ENCODE results near the gene LUM.
"Not testable (repeated sequence)": the region's sequence is repeated elsewhere in the genome, so short reads cannot be mapped to it uniquely, and the experiment has no call there.

LUM gene

DNA sequence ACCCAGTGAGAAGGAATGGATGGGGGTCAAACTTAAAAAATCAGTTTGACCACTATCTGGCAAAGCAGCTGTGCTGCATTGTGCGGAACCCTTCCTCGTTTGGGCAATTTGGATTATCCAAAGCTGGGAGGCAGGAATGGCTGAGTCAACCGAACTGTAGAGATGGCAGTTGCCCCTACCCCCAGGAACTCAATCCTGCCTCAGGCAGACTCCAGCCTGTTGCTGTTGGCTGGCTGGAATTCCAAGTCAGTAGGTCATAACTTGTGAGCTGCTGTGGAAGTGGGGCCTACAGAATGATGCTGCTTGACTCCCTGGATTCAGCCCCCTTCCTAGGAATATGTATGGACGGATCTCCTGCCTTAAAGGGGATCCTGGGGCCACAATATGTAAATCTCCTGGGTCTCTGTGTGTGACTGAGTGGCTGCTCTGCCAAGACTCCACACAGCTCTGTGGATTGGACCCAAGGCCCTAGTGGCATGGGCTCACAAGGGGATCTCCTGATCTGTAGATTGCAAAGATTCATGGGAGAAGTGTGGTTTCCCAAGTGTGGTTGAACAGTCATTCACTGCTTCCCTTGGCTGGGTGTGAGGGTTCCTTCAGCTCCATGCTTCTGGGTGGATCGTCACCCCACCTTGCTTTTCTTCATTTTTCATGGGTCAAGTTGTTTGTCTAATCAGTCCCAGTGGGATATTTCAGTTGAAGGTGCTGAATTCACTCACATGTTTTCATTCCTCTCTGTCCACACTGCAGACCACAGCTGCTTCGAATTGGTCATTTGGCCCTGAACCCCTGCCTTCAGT is 19.2 kb downstream of the LUM start:
- TF ChIP-seq EZH2phosphoT487 (IDR thresholded peaks at IDR 0.05; ENCODE audit: borderline replicate concordance, low read length) = no peak
- TF ChIP-seq, protein P1, sequence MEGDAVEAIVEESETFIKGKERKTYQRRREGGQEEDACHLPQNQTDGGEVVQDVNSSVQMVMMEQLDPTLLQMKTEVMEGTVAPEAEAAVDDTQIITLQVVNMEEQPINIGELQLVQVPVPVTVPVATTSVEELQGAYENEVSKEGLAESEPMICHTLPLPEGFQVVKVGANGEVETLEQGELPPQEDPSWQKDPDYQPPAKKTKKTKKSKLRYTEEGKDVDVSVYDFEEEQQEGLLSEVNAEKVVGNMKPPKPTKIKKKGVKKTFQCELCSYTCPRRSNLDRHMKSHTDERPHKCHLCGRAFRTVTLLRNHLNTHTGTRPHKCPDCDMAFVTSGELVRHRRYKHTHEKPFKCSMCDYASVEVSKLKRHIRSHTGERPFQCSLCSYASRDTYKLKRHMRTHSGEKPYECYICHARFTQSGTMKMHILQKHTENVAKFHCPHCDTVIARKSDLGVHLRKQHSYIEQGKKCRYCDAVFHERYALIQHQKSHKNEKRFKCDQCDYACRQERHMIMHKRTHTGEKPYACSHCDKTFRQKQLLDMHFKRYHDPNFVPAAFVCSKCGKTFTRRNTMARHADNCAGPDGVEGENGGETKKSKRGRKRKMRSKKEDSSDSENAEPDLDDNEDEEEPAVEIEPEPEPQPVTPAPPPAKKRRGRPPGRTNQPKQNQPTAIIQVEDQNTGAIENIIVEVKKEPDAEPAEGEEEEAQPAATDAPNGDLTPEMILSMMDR (IDR thresholded peaks at IDR 0.05; ENCODE audit: low read depth, low read length, poor library complexity, severe bottlenecking) = no peak
- H3K4me2 ChIP-seq (ENCODE audit: low read length) = no peak overlapping the region
- H3F3A ChIP-seq (ENCODE audit: control insufficient read depth, insufficient read depth) = no peaks in the 10 kb centered on the region
- H3K36me3 ChIP-seq (ENCODE audit: control insufficient read depth, low read length) = no peaks in the 10 kb centered on the region
- H3K9me2 ChIP-seq (replicated peaks; ENCODE audit: control insufficient read depth, low read length) = no peaks in the 10 kb centered on the region
- H3K9me3 ChIP-seq (ENCODE audit: control insufficient read depth, insufficient read depth, low read length) = no peaks in the 10 kb centered on the region
- no peaks in the 10 kb centered on the region for H4K20me1 ChIP-seq (ENCODE audit: control insufficient read depth, insufficient read depth, low read depth, low read length)
- no peak overlapping the region for H3K4me3 ChIP-seq (ENCODE audit: low read length)
- no peaks in the 10 kb centered on the region for H3K79me2 ChIP-seq (ENCODE audit: control insufficient read depth, low read length)
- no peaks in the 10 kb centered on the region for H3K27me3 ChIP-seq (ENCODE audit: control insufficient read depth, low read length)
- H3K4me1 ChIP-seq (ENCODE audit: control insufficient read depth, low read length) = no peaks in the 10 kb centered on the region
- no peak overlapping the region for H3K27ac ChIP-seq (ENCODE audit: low read depth, low read length)

DNA sequence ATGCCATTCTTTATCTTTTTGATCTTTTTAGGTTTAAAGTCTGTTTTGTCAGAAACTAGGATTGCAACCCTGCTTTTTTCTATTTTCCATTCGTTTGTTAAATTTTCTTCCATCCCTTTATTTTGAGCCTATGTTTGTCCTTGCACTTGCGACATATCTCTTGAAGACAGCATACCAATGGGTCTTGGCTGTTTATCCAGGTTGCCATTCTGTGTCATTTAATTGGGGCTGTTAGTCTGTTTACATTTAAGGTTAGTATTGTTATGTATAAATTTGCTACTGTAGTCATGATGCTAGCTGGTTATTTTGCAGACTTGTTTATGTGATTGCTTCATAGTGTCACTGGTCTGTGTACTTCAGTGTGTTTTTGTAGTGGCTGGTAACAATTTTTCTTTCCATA is 21.3 kb downstream of the LUM start:
- not testable (repeated sequence) for H3K36me3 ChIP-seq (ENCODE audit: control insufficient read depth, low read length); H3K4me3 ChIP-seq (ENCODE audit: low read length); H3K9me3 ChIP-seq (ENCODE audit: control insufficient read depth, insufficient read depth, low read length); H3K79me2 ChIP-seq (ENCODE audit: control insufficient read depth, low read length); H3F3A ChIP-seq (ENCODE audit: control insufficient read depth, insufficient read depth); H3K27me3 ChIP-seq (ENCODE audit: control insufficient read depth, low read length); H3K27ac ChIP-seq (ENCODE audit: low read depth, low read length); H3K4me1 ChIP-seq (ENCODE audit: control insufficient read depth, low read length); H3K4me2 ChIP-seq (ENCODE audit: low read length); H3K9me2 ChIP-seq (replicated peaks; ENCODE audit: control insufficient read depth, low read length); H4K20me1 ChIP-seq (ENCODE audit: control insufficient read depth, insufficient read depth, low read depth, low read length)

DNA sequence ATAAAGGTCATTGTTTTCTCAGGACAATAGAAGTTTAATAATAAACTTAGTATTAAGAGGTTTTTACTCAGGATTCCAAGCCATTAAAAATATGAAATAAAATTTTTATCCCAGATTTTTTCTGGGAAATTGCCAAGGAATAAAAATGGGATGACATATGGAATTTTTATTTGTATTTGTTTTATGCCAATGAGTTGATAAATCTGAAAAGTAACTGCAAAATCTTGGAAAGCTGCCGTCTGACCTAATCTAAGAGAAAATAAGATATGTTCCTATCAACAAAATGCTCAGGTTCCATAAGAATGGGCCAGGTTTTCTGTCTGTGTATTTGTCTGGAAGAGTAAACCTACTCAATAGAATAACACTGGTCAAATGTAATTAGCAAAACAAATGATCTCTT is 31.3 kb downstream of the LUM start:
- no peaks in the 10 kb centered on the region for H3F3A ChIP-seq (ENCODE audit: control insufficient read depth, insufficient read depth)
- no peaks in the 10 kb centered on the region for H3K4me1 ChIP-seq (ENCODE audit: control insufficient read depth, low read length)
- H3K79me2 ChIP-seq (ENCODE audit: control insufficient read depth, low read length) = no peaks in the 10 kb centered on the region
- no peak overlapping the region for H3K27ac ChIP-seq (ENCODE audit: low read depth, low read length)
- no peaks in the 10 kb centered on the region for H3K9me2 ChIP-seq (replicated peaks; ENCODE audit: control insufficient read depth, low read length)
- H3K4me2 ChIP-seq (ENCODE audit: low read length) = no peak overlapping the region
- TF ChIP-seq EZH2phosphoT487 (IDR thresholded peaks at IDR 0.05; ENCODE audit: borderline replicate concordance, low read length) = no peak
- TF ChIP-seq, protein P1 (IDR thresholded peaks at IDR 0.05; ENCODE audit: low read depth, low read length, poor library complexity, severe bottlenecking) = no peak
- H4K20me1 ChIP-seq (ENCODE audit: control insufficient read depth, insufficient read depth, low read depth, low read length) = no peaks in the 10 kb centered on the region
- no peaks in the 10 kb centered on the region for H3K9me3 ChIP-seq (ENCODE audit: control insufficient read depth, insufficient read depth, low read length)
- no peaks in the 10 kb centered on the region for H3K36me3 ChIP-seq (ENCODE audit: control insufficient read depth, low read length)
- H3K27me3 ChIP-seq (ENCODE audit: control insufficient read depth, low read length) = no peaks in the 10 kb centered on the region
- no peak overlapping the region for H3K4me3 ChIP-seq (ENCODE audit: low read length)

DNA sequence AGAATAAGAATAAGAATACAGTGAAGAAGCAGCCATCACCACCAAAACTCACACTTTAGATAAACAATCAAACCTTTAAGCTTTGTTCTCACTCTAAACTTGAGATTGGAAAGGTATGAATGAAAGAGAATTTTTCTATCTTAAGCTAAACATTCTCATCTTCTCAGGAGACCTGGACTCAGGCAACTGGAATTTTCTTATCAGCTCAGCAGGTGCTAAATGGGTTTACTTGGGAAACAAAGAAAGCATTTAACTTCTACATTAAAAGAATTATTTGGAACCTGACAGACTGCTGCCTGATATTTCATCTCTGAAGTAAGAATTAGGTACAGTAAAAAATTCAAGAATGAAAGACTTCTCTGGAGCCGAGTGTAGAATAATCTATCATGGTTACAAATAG is 32.8 kb downstream of the LUM start:
- Histone ChIP-seq H3K4me2 (ENCODE audit: low read length) (no peak overlapping the region), H3K36me3 (ENCODE audit: control insufficient read depth, low read length) (no peaks in the 10 kb centered on the region), H3K4me3 (ENCODE audit: low read length) (no peak overlapping the region), H3K27ac (ENCODE audit: low read depth, low read length) (no peak overlapping the region), H4K20me1 (ENCODE audit: control insufficient read depth, insufficient read depth, low read depth, low read length) (no peaks in the 10 kb centered on the region), H3K9me3 (ENCODE audit: control insufficient read depth, insufficient read depth, low read length) (no peaks in the 10 kb centered on the region), H3K9me2 (replicated peaks; ENCODE audit: control insufficient read depth, low read length) (no peaks in the 10 kb centered on the region), H3K4me1 (ENCODE audit: control insufficient read depth, low read length) (no peaks in the 10 kb centered on the region), H3K27me3 (ENCODE audit: control insufficient read depth, low read length) (no peaks in the 10 kb centered on the region), H3K79me2 (ENCODE audit: control insufficient read depth, low read length) (no peaks in the 10 kb centered on the region), H3F3A (ENCODE audit: control insufficient read depth, insufficient read depth) (no peaks in the 10 kb centered on the region)
- TF ChIP-seq EZH2phosphoT487 (IDR thresholded peaks at IDR 0.05; ENCODE audit: borderline replicate concordance, low read length) = no peak
- TF ChIP-seq, protein P1 (IDR thresholded peaks at IDR 0.05; ENCODE audit: low read depth, low read length, poor library complexity, severe bottlenecking) = no peak

Measured in DOHH2 (cell line).